ENCODE data around the gene DOCK6.

Gene DOCK6

DNA sequence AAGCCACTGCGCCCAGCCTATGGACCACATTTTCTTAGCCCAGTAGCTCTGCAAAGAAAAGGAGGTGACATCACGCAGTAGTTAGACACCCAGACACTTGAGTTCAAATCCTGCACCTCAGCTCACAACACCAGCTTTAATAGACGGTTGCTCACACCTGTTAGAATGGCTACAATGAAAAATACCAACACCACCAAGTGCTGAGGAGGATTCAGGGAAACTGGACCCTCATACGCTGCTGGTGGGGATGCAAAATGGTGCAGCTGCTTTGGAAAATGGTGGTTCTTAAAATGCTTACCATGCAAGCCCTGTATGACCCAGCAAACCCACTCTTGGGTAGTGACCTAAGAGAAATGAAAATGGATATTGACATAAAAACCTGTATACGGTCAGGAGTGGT, 11.7 kb upstream of the DOCK6 start:
- DNase-seq (ENCODE audit: low spot score): no peak

DNA sequence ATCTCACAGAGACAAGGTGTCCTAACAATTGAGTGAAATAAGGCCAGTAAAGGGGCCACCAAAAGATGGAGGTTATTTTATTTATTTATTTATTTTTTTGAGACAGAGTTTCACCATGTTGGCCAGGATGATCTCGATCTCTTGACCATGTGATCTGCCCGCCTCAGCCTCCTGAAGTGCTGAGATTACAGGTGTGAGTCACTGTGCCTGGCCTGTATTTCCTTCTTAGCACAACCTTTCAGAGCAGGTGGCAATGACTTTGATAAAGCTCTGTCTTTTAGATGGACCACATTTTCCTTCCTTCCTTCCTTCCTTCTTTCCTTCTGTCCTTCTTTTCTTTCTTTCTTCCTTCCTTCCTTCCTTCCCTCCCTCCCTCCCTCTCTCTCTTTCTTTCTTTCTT, 11.0 kb upstream of the DOCK6 start:
- DNase-seq (ENCODE audit: low spot score): no peak

DNA sequence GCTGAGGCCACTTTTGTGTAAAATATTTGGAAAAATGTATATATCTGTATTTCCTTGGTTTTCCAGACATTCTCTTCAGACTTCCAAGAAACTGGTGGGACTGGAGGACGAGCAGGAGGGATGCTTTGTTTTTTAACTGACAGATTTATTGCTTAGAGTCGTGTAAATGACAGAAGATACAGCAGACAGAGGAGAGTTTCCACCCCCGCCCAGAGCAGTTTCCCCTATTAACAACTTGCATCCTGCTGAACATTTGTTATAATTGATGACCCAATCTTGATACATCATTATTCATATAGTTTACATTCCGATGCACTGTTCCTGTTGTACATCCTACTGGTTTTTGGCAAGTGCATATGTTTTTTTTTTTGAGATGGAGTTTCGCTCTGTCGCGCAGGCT, 7.1 kb upstream of the DOCK6 start:
- peak; percentile 88 for DNase-seq (ENCODE audit: low spot score)

DNA sequence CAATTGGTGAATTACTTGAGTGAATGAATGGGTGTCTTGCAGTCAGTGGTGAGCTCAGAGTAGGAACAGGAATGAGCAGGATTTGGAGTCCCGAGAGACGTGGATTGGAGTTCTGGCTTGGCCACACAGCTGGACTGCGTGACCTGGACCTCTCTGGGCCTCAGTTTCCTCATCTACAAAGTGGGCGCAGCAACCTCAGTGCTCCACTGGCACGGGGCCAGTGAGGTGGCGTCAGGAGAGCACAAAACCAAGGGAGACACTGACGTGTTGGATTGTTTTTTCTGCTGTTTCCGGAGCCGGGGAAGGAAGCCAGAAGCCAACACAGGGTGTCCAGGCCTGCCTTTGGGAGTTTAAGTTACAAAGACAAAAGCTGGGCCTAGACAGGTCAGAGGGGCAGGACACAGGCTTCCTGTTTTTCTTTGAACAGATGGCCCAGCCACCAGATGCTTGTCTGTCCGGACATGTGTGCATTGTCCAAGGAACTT, 6.5 kb upstream of the DOCK6 start:
- DNase-seq (ENCODE audit: low spot score): peak; percentile 100

DNA sequence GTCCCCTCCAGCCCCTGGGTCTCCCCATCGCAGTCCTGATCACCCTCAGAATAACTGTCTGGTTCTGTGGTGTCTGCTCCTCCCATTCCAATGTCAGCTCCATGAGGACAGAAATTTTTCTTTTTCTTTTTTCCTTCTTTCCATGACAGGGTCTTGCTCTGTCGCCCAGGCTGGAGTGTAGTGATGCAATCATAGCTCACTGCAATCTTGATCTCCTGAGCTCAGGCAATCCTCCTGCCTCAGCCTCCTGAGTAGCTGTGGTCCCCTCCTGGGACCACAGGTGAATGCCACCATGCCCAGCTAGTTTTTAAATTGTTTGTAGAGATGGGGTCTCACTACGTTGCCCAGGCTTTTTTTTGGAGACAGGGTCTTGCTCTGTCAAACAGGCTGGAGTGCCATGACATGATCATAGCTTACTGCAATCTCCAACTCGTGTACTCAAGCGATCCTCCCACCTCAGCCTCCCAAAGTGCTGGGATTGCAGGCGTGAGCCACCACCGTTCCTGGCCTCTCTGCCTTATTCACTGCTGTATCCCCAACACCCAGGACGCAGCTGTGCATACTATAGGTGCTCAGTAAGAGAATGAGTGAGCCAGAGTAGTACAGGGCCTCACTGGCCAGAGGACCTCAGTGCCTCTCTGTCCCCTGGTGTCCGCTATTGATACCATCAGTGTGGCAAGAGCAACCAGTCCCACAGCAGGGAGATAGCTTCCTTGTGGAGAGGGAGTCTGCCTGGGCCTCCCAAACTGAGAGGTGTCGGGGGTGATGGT, 5.2 kb upstream of the DOCK6 start:
- no peak for DNase-seq (ENCODE audit: low spot score)

DNA sequence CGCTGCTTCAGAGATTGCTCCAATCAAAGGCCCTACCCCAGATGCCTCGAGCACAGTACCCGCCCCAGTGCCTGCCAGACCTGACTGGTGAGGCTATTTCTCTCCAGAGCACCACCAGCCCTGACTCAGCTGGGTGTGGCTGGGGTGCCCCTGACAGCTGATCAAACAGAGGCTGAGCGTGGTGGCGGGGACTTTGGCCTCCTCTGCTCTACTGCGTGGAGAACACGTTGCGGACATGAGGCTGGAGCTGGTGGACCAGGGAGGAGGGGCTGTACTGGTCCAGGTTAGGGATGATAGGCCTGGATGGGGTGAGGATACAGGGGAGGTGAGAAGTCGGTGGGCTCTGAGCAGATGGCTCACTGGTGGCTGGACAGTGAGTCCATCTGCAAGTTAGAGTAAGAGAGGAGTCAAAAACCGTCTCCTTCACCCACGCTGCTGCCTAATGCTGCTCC, 3.5 kb upstream of the DOCK6 start:
- no peak for DNase-seq (ENCODE audit: low spot score)

DNA sequence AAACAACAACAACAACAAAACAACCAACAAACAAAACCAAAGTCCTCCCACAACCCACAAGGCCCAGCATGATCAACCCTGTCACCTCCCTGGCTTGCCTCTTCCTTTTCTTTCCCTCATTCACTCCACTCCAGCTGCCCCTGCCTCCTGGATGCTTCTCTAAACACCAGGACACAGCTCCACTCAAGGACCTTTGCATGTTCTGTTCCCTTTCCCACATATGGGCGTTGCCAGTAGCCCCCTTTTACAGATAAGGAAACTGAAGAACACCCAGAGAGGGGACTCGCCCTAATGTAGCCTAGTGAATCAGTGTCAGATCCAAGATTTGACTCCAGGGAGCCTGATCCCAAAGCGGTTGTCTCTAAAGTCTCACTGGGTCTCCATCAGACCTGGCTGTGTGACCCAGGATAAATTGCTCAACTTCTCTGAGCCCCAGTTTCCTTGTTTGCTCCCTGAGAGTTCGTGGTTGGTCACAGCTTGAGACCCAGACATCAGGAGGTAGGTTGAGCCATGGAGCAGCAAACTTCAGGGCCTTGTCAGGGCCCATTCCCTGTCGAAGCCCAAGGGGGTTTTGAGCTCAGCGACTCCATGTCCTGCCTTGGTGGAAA, 3.0 kb upstream of the DOCK6 start:
- DNase-seq (ENCODE audit: low spot score): no peak

DNA sequence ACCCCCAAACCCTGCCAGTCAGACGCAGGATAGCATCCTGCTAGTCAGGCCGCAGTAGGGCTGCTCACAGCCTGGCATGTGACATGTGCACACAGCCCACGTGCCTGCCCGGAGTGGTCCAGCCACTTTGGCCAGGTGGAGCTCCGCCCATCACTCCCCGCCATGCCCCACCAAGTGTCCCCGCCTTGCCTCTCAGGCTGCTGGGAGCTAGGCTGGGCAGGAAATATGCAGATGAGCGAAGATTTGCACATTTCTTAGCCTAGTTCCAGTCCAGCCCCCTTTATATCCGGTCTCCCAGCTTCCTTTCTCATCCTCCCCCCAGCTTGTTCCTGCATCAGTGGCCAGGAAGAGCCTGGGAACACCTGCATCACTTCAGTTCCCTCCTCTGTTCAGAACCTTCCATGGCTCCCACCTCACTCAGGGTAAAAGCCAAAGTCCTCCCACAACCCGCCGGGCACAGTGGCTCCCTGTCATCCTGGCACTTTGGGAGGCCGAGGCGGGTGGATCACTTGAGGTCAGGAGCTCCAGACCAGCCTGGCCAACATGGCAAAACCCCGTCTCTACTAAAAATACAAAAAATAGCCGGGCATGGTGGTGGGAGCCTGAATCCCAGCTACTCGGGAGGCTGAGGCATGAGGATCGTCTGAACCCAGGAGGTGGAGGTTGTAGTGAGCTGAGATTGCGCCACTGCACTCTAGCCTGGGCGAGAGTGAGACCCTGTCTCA, 2.3 kb upstream of the DOCK6 start:
- DNase-seq (ENCODE audit: low spot score): peak; percentile 92

DNA sequence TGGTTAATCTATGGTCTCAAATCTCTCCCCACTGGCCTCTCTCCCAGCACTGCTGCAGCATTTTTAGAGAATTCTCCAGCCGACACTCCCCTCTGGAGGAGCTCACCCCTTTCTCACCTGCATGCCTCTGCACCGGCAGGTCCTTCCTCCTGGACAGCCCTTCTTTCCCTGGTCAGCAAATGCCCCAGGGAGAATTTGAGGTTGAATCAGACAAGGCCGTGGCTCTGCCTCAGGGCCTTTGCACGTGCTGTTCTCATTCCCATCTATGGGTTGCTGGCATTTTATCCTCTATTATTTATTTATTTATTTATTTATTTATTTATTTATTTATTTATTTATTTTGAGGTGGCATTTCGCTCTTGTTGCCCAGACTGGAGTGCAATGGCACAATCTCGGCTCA, 1.4 kb upstream of the DOCK6 start:
- DNase-seq (ENCODE audit: low spot score): no peak

DNA sequence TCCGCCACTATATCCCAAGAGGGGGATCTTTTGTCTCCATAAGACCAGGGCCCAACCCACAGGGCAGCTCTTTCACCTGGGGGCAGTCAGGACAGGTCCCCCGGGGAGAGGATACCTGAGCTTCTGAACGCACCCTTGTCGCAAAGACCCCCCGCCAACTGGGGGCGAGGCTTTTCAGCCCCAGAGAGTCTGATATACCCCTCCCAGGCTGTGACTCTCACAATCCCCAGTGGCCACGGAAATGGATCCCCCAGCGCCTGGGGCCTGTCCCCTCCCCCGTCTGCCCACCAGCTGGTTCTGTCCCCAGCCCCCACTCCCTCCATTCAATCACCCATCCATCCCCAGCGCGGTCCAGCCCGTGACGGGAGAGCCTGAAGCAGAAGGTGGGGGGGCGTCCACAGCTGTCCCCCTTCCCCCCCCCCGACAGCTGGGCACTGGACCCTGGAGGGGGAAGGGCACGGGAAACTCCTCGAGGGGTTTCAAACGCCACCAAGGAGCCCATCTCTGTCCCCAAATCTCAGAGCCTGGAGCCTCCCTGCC, 823 bp downstream of the DOCK6 start:
- DNase-seq (ENCODE audit: low spot score): no peak

DNA sequence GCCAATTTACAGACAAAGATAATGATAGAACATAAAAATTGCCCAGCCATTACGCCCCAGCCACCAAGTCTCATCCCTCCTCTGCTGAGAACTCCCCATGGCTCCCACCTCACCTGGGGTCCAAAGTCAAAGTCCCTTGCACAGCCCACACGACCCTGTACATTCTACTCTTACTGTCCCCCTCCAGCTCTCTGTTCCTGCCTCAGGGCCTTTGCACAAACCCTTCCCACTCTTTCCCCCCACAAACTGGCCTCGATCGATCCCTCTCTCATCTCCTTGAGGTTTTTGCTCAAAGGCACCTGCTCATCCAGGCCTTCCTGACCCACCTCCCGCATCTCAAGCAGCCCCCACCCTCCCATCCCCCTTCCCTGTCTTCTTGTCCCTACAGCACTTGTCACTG, 1.3 kb downstream of the DOCK6 start:
- no peak for DNase-seq (ENCODE audit: low spot score)

DNA sequence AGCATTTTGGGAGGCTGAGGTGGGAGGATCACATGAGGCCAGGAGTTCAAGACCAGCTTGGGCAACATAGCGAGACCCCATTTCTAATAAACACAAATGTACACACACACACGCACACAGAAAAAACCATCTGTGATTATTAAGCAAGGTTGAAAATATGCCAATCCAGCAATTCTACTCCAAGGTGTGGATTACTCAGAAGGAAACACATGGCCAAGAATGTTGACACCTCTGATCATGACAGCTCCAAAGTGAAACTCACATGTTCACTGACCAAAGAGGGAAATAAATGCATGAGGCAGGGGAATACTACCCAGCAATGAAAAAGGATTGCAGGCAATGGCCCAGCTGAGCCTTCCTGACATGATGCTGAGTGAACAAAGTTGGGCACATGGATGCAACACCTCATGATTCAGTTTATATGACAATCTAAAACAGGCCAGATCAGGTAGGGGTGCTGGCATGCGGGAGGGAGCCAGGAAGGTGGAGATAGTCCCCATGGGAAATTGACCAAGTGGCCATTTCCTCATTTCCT, 4.4 kb downstream of the DOCK6 start:
- DNase-seq (ENCODE audit: low spot score): no peak

DNA sequence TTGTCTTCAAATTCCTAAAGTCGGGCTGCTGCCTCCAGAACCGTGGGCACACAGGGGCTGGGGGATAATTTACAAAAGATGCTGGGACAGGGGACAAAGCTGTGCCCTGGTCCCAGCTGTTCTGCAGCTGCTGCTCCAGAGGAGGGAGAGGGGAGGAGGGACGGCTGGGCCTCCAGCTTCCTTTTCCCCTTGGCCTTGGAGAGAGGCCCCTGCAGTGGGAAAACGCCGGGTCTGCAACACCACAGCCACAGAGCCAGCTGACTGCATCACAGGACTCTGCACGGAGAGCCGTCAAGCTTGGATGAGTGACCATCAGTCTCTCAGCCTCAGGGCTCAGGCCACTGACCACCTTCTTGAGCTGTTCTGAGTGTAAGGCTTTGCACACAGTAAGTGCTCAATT, 6.1 kb downstream of the DOCK6 start:
- DNase-seq (ENCODE audit: low spot score): no peak

DNA sequence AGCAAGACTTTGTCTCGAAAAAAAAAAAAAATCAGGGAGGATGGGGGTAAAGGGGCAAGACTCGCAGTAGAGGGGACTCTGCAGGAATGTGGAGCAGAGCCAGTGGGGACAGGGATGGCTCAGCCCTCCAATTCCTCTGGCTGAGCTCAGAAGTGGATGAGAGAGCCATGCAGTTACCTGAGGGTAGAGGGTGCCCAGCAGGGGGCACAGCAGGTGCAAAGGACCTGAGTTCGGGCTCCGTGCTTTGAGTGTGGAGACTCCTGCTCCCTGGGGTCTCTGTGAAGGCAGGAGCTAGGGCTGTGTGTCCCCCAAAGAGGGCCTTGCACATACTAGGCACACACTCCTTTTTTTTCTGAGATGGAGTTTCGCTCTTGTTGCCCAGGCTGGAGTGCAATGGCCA, 7.7 kb downstream of the DOCK6 start:
- no peak for DNase-seq (ENCODE audit: low spot score)

DNA sequence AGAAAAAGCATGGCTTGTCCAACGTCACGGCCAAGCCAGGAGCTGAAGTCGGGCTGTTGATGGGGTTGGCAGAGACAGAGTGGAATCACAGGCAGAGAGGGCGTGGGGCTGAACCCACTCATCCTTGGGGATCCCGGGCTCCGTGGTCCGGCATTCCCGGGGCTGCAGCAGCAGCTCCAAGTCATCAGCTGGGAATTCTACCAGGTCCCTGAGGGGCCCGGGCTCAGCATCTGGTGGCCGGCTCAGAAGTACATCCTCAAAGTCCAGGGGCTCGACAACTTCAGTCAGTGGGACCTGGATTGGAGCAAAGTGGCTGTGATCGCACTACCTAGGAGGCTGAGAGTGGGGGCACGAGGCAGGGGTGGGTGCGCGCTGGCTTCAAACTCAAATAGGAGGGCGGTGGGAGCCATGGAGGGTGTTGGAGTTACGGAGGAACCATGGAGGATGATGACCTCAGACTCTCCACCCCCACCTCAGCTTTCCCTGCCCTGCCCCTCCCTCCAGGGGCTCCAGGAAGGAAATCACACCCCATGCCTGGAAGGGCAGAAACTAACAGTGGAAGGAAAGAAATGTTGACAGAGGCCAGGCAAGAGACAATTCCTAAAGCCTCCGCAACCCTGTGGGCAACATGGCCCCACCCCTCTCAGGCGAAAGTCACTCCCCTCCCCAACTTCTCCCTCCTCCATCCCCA, 9.5 kb downstream of the DOCK6 start:
- DNase-seq (ENCODE audit: low spot score): no peak

DNA sequence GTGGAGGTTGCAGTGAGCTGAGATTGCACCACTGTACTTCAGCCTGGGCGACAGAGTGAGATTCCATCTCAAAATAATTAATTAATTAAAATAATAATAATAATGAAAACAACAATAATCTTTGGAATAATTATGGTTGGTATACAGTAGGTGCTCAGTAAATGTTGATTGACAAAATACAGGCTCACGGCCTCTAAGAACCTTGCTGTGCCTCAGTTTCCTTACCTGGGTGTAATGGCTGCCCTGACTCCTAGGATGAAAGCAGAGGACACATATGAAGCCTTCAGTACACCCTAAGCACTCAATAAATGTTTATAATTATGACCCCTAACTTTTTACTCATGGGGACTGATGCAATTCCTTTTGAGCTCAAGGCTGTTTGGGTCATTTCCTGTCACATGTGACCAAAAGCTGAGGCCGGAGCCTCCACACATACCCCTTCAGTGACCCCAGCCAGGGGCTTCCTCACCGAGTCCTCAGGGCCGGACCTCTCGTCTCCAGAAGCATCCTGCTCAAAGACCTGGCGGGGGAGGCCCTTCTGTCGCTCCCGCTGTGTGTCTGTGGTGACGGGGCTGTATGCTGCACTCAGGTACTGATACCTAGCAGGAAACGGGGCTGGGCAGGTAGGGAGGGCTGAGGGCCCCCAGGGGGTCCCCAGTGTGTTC, 10.5 kb downstream of the DOCK6 start:
- DNase-seq (ENCODE audit: low spot score): peak; percentile 81

DNA sequence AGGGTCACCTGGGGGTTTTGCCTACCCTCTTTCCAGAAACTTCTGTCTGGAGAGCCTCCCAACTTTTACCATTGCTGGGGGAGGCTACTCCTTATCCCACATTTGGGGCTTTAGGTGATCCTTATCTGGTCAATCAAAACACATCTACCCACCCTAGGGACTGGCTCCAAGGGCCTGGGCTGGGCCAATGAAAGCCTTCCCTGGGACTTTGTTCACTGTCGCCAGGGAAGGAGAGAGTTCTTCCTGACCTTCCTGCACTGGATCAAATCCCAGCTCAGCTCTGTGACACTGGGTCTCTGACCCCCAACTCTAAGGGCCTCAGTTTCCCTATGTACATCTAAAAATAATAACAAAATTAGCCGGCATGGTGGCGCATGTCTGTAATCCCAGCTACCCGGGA, 11.1 kb downstream of the DOCK6 start:
- no peak for DNase-seq (ENCODE audit: low spot score)

DNA sequence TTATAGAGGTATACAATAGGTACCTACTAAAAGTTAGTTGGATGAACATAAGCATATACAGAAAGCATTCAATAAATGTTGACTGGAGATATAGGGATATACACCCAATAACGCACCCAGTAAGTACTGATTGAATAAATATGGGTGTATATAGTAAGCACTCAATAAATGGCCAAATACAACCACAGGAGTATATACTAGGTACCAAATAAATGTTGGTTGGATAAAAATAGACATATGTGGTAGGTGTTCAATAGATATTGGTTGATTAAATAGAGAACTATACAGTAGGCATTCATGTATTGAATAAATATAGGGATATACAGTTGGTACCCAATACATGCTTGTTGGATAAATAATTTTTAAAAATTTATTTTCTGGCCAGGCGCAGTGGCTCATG, 13.5 kb downstream of the DOCK6 start:
- DNase-seq (ENCODE audit: low spot score): no peak

DNA sequence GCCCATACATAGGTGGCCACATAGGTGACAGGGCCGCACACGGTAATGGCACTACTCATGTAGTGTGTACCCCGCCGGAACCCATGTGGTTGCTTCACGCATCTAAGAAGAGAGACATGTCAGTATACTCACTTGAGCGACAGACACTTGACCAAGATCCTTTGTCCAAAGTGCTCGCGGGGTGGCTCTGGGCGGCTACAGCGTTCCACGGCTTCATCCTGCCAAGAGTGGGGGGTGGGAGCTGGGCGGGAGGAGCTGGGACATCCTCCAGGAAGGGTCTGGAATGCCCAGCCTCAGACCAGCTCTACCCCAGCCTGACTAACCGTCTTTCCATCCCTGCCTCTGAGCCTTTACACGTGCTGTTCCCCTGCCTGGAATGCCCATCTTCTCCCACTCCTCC, 14.4 kb downstream of the DOCK6 start:
- DNase-seq (ENCODE audit: low spot score): no peak

DNA sequence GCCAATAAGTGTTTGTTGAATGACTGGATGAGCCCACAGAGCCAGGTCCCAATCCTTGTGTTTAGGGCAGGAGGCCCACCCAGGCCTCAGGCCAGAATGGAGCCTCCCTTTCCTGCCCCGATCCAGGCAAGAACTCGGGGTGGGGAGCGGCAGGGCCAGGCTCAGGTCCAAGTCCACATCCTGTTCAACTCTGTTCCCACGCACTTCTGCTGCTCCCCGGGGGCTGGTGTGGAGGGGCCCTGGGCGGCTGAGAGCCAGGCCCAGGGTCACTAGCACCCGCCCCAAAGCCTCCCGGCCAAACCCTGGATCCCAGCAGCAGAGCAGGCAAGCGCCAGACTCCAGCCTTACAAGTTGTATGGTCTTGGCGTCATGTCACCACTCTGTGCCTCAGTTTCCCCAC, 14.9 kb downstream of the DOCK6 start:
- DNase-seq (ENCODE audit: low spot score): no peak

DNA sequence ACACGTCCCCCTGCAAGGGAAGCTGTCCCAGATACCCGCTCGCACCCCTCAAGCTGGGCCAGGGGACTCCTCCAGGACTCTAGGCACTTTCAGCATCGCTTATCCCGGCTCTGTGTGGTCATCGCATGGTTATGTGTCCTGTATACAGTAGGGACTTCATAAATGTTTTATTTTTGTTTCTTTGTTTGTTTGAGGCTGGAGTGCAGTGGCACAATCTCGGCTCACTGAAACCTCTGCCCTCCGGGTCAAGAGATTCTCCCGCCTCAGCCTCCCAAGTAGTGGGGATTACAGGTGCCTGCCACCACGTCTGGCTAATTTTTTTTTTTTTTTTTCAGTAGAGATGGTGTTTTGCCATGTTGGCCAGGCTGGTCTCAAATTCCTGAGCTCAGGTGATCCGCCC, 15.4 kb downstream of the DOCK6 start:
- DNase-seq (ENCODE audit: low spot score): no peak

All from kidney capillary endothelial cell (primary cell).